ENCODE data around the gene DYSF.
"Not testable (repeated sequence)": the region's sequence is repeated elsewhere in the genome, so short reads cannot be mapped to it uniquely, and the experiment has no call there.

DYSF gene

DNA sequence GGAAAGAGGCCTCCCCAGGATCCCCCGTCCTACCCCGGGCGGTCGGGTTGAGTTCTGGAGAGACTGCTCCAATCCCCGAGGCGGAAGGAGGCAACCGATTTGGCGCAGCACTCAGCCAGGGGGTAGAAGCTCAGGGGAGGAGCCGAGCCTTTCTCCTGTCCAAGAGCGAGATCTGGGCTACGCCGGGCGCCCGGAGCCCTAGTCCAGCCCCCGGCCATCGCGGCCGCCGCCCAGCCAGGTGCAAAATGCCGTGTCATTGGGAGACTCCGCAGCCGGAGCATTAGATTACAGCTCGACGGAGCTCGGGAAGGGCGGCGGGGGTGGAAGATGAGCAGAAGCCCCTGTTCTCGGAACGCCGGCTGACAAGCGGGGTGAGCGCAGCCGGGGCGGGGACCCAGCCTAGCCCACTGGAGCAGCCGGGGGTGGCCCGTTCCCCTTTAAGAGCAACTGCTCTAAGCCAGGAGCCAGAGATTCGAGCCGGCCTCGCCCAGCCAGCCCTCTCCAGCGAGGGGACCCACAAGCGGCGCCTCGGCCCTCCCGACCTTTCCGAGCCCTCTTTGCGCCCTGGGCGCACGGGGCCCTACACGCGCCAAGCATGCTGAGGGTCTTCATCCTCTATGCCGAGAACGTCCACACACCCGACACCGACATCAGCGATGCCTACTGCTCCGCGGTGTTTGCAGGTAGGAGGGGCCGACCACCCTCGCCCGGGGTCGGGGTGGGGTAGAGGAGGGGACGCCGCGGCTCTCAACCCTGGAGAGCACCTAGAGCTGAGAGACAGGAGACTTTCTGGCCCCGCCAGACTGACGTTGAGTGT lies at the start of gene DYSF:
Gene DYSF (plus strand): TSS at position 158 of the 817 bp plus-strand sequence.
- DNase-seq, result no peak

DNA sequence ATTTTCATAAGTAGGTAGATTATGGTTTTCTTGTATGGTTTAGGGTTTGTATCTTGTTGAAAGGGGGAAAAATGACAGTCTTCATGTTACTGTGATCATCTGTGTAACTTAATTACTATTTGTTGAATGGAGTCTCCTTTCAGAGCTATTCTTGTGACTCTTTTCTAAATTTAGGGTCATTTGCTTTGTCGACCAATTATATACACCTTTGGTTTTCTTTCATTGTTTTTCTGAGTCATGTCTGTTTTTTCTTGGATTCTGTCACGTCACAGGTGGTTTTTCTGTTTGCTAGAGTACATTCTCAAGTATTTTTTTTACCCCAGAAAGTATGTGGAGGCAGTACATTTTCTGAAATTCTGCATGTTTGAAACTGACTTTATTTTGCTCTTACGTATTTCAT lies 43.8 kb upstream of the DYSF start:
- DNase-seq, result no peak

DNA sequence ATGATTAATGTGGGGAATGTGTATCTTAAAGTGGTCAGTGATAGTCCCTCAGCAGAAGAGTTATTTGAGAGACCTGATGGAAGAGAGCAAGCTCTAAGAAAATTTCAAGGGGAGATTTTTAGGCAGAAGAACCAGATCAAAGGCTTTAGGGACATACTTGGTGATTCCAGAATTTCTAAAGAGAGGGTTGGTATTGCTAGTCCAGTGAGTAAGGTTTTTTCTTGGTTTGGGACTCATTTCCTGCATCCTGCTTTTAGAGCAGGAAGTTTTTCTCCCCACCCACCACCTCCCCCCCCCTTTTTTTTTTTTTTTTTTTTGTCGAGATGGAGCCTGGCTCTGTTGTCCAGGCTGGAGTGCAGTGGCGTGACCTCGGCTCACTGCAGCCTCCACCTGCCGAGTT lies 42.7 kb upstream of the DYSF start:
- no peak for DNase-seq

DNA sequence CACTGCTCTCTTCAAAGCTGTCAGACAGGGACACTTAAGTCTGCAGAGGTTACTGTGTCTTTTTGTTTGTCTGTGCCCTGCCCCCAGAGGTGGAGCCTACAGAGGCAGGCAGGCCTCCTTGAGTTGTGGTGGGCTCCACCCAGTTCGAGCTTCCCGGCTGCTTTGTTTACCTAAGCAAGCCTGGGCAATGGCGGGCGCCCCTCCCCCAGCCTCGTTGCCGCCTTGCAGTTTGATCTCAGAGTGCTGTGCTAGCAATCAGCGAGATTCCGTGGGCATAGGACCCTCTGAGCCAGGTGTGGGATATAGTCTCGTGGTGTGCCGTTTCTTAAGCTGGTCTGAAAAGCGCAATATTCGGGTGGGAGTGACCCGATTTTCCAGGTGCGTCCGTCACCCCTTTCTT lies 36.5 kb upstream of the DYSF start:
- DNase-seq, result peak; percentile 46

DNA sequence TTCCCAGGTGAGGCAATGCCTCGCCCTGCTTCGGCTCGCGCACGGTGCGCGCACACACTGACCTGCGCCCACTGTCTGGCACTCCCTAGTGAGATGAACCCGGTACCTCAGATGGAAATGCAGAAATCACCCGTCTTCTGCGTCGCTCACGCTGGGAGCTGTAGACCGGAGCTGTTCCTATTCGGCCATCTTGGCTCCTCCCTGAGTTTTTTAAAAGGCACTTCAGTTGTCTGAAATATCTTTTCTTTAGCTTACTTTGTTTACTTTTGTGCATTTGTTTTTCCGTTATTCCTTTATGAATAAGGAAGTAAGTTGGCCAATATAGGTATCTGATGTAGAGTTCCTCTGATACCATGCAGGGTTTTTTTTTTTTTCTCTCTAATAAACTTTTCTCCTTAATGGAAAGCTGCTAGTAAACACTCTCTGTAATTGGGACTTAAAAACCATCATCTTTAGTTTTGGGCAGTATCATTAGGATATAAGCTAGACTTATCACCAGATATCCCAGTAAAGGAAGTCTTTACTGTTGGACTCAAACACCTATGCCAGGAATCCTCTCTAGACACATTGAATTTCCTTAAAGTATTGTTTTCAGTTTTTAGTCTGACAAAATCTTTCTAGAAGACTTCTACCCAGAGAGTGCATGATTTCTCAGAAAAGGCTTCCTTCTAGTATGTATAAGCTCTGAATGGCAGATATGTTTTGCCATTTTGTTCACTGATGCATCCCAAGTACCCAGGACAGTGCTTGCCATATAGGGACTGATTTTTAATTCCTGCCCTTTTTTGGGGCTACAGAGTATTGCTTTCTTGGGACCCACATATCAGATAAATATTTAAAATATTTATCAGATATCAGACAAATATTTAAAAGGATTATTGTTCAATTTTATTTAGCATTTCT lies 35.8 kb upstream of the DYSF start:
- peak; percentile 18 for DNase-seq

DNA sequence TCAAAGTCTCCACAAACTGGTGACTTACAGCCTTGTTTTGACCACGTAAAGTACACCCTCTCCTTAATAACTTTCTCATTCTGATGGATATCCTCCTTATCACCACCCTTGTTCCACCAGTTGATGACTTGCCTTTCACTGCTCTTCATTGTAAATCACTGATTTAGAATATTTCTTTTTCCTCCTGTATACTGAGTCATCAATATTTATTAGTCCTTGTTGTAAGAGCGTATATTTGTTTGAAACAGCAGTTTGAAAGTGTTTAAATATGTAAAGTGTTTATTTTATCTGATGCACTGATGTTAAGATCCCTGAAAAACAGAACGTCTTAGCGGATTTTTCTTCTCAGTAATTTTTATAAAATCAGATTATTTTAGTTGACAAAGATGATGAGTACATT lies 34.2 kb upstream of the DYSF start:
- no peak for DNase-seq

DNA sequence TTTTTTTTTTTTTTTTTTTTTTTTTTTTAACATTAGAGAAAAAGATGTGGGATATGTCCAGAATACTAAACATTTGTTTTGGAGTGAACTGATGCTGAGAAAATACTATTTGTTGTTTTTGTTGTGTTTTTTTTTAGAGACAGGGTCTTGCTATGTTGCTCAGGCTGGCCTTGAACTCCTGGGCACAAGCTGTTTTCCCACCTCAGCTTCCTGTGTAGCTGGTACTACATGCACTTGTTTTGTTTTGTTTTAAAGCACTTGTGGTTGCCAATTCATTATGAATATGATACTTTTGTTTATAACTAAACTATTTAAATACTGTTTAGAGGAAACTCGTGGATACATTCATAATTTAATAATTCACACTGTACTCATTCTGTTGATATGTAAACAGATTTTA lies 33.4 kb upstream of the DYSF start:
- DNase-seq, result no peak

DNA sequence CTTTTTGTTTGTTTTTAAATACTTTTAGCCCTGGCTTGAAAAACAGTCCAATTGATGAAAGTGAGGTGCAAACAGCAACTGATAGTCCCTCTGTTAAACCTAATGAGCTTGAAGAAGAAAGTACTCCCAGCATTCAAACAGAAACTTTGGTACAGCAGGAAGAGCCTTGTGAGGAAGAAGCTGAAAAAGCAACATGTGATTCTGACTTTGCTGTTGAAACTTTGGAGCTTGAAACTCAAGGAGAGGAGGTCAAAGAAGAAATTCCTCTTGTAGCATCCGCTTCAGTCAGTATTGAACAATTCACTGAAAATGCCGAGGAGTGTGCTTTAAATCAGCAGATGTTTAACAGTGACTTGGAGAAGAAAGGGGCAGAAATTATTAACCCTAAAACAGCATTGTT lies 30.6 kb upstream of the DYSF start:
- DNase-seq, result no peak

DNA sequence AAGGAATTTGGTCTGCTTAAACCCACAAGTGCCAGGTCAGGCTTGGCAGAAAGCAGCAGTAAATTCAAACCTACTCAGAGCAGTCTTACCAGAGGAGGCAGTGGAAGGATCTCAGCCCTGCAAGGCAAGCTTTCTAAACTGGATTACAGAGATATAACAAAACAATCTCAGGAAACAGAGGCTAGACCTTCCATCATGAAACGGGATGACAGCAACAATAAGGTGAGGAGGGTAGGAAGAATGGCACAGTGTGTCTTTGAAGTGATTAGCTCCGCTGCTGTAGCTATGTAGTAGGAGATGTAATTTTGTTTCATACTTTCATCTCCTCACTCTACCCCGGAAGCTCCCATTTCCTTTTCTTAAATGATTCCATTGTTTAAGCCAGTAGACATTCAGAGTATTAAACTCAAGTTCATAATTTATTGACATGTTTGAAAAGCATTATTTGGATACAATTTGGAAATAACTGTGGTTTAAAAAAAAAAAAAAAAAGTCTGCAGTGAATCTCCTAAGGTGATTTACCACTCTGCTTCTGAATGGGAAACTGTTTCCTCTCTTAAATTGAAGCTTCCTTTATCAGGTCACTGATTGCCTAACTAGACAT lies 29.4 kb upstream of the DYSF start:
- DNase-seq, result no peak

DNA sequence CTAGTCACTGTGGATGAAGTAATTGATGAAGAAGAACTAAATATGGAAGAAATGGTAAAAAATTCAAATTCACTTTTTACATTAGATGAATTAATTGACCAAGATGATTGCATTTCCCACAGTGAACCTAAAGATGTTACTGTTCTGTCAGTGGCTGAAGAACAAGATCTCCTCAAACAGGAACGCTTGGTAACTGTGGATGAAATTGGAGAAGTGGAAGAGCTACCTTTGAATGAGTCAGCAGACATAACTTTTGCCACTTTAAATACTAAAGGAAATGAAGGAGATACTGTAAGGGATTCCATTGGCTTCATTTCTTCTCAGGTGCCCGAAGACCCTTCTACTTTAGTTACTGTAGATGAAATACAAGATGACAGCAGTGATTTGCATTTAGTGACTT lies 26.6 kb upstream of the DYSF start:
- no peak for DNase-seq

DNA sequence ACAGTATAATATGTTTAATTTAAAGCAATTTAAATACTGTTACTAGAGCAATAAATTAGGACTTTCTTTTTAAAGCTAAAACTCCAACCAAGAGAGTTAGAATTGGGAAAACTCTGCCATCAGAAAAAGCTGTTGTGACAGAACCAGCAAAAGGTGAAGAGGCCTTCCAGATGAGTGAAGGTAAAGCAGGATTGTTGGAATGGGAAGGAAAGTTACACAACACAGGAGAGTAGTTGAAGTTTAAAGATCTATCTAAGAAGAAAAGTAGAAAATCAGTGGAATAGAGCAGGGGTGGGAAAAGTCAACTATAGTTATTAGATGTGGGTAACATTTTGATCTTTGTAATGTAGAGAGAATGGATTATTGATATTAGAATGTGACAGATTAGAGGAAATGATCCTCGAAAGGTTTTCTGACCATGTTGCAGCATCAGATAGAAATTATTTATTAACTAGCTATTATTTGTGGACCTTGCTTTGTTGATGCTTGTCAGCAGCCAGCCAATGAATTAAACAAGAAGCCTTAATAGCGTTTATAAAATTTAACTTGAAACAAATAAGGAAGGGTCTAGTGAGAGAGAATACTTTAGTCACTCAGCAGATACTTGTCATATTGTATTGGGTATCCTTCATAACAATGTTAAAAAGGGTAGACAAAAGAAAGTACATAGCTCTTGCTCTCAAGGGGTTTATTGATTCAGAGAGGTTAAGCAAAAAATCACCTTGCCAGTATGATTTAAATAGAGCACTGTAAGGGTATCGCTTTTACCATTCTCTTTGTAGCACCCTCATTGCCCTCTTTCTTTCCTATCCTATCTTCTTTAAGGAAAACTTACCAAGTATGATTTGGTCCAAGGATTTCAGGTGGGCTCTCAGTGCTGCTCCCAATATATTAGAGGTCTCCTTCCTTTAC lies 24.6 kb upstream of the DYSF start:
- DNase-seq, result no peak

DNA sequence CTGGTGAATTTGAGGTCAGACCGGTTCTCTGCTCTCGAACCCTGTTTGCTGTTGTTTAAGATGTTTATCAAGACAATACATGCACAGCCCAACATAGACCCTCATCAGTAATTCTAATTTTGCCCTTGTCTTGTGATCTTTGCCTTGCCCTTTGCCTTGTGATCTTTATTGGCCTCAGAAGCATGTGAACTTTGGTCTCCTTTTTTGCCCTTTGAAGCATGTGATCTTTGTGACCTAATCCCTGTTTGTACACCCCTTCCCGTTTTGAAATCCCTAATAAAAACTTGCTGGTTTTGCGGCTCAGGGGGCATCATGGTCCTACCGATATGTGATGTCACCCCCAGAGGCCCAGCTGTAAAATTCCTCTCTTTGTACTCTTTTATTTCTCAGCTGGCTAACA lies 8.2 kb upstream of the DYSF start:
- DNase-seq, result not testable (repeated sequence)

DNA sequence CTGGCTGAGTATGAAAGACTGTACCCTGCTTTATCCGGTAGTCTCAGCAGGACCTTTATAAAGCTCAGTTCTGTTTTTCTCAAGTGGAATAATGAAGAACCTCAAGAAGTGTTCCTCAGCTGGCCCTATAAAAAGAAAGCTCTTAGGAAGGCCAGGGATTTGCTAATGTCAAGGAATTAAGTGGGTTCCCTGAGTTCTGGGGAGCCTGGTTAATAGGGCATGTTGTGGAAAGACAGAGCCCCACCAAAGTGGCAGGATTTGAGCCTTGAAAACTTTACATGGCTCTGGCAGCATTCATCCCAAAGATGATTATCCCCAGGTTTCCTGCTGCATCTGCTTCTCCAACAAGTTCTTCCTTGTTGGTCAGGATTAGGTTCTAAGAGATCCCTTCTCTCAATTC lies 6.9 kb upstream of the DYSF start:
- DNase-seq, result no peak

DNA sequence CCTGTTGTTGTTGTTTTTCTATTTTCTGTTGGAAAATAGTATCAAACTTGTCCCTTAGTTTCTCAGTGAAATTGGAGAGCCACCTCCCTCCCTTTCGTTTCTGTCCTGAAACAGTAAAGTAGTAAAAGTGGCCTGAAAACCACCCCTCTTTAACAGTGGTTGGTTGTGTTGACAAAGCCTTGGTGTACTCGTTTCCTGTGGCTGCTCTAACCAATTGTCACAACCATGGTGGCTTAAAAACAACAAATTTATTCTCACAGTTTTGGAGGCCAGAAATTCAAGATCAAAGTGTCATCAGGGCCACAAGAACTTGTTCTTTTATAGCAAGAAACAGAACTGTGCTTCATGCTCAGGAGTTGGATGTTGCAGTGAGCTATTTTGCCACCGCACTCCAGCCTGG lies 4.0 kb upstream of the DYSF start:
- DNase-seq, result no peak

DNA sequence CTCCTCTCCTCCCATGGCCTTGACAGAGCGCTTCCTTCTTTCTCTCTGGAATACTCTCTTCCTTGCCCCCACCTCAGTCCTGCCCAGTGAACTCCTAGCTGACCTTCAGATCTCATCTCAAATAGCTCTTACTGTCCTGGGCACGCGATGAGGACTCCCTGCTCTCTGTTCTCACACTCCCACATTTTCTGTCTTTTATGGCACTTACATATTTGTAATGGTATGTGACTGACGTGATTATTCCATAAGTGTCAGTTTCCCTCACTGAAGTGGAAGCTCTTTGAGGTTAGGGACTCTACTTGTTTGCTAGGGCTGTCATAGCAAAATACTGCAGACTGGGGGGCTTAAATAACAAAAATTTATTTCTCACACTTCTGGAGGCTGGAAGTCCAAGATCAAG lies 1.7 kb upstream of the DYSF start:
- no peak for DNase-seq

DNA sequence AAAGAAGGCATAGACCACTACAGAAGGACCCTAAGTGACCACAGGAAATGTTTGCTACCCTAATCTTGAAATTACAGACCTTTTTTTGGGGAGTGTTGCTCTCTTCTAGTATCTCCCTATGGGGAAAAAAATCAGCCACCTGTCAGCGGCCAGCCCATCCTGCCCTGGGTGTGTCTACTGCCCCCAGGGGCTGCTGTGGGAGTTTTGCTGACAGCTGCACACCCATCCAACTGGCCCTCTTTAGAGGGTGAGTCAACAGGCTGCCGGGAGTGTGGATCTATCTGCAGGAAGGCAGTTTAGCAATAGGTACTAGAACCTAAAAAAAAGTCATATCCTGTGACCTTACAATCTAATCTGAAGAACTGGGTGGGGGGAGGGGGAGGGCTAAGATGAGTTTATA lies 796 bp upstream of the DYSF start:
- DNase-seq, result no peak

DNA sequence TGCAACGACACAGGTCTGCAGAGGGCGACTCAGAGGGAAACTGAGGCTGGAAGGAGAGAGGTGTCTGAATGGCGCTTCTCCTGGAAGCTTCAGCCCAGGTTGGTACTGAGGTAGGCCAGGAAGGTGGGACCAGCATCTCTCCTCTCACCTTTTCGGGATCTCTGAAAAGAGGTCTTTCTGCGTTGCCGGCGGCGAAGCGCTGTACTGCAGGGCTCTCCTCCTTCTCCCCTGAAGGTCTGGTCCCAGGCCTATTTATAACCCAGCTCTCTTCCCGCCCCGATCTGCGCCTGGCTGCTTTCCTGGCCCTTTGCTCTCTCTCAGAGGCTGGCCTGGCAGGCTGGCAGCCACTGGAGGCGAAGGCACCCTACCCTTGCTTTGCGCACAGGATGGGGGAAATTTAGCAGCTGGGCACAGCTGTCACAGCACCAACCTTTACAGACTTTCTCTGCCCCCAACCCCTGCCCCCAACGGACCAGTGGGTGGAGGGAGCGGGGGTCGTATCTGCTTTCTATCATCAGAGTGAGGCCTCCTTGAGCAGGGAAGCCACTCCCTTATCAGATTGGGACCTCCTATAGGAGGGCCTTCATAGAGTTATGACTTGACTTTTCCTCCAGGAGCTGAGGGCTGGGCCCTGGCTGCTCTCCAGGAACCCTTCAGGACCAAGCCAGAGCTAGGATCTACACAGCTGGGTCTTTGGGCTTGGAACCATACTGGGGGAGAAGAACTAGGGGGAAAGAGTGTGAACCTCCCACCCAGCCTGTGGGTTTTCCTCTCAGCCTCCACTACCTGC lies 1.1 kb downstream of the DYSF start:
- no peak for DNase-seq

DNA sequence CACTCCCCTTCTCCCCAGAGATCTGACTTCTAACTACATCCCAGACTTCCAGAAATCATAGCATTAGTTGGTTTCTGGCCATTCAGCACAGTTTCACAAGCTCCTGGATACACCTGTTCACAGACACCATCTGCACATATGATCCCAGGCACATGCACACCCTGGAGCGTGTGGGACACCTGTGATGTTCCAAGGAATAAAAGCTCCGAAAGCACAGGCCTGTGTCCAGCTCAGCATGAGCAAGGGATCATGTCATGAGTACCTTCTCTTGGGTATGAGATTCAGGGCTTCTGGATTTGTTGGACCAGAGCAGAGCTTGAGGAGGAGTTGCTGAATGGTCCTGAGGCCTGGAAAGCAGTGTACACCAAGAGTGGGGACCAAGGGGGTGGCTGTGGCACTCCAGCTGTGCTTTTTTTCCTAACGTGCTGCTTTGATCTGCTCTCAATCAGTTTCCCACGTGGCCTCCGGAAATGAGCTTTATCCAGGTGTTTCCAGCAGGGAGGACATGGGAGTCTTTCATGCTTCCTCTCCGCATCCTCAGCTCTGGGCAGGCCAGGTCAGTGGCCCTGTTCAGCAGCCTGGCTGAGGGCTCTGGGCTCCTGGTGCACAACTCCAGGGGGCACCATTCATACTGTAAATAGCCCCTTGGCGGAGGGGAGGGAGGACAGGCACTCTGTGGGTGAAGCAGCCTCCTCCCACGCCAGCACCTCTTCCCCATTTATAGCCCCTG lies 1.8 kb downstream of the DYSF start:
- no peak for DNase-seq

DNA sequence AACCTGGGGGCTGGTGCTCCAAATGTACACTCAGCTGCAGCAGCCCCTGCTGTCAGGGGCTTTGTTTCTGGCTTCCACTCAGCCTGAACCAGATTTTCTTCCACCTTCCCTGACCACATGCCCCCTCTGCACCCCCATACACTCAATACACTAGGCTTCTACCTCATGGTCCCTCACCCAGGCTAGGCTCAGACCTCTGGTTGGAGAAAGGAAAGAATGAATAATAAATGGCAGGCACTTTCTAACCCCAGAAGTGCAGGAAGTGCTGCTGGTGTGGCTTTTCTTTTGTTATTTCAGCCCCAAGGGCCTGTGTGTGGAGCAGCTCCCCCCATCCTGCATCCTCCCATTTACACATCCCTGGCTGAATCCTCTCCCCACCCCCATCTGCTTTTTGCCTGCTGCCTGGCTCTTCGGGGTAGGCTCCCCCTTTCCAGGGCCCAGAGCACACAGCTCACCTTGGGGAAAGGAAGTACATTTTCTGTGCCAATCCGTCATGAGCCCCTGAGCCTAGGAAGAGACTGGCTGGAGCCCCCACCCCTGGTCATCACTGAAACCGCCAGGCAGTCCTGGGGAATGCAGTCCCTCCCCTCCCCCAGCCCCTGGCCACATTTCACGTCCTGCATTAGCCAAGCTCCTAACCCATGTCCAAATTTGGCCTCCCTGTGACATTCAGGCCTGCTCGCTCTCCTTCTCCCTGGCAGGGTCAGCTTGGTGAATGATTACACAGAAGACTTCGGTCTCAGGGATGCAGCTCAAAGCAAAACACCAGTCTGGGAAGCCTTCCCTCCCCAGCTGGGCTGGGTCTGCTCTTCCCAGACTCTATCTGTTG lies 2.6 kb downstream of the DYSF start:
- no peak for DNase-seq

DNA sequence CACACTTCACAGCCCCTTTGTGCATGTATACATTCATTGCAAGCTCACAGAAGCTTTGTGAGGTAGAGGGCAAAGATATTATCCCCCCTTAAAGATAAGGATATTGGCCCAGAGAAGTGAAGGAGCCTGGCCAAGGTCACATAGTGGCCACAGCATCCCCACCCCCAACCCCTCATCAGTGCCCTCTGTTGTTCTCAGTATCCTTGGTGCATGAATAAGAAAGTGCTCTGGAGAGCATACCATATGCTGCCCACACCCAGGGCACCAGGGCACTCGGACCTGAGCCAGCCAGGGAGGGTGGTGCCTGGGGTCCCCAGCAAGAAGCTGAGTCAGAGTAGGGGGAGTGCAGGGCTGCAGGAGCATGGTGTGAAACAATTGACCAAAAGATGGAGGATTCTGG lies 3.3 kb downstream of the DYSF start:
- no peak for DNase-seq

All from CD4-positive, alpha-beta T cell treated with Interleukin-12 subunit alpha and Interleukin-12 subunit beta, for 1 hour (primary cell).